H54 (cell line): ENCODE measurements around the gene ANGPTL4.

Source experiments
- DNase-seq: peaks from one replicate; pipeline ENCODE4 v3.0.0; 2011; ENCODE audit warnings: low spot score, mixed read lengths; ENCODE audit not compliant: insufficient read length
- FAIRE-seq: peaks from 3 replicates; lab custom pipeline; 2011; peaks lifted over from hg19 to GRCh38; lab: Jason Lieb, UNC
- POLR2A ChIP-seq: IDR thresholded peaks from 2 replicates; pipeline ENCODE4 v1.6.1; 2011; ENCODE audit warnings: low read depth, mild to moderate bottlenecking, low read length

ANGPTL4 gene

DNA sequence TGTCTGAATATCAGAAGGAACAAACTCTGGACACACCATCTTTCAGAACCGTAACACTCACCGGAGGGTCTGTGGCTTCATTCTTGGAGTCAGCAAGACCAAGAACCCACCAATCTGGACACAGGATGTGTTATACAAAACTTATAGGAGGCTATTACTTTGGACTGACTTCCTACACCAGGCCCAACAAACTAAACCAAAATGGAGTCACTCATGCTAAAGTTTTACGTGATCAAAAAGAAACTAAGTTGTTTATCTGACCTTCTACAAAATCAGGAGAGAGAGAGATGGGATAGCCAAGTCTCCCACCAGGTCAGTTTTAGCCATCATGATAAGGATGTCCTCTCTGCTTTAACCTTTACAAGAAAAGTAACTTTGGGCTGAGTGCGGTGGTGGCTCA lies 23.0 kb downstream of the ANGPTL4 start:
- no peak for TF ChIP-seq POLR2A
- DNase-seq (no peak), FAIRE-seq (no peak)

DNA sequence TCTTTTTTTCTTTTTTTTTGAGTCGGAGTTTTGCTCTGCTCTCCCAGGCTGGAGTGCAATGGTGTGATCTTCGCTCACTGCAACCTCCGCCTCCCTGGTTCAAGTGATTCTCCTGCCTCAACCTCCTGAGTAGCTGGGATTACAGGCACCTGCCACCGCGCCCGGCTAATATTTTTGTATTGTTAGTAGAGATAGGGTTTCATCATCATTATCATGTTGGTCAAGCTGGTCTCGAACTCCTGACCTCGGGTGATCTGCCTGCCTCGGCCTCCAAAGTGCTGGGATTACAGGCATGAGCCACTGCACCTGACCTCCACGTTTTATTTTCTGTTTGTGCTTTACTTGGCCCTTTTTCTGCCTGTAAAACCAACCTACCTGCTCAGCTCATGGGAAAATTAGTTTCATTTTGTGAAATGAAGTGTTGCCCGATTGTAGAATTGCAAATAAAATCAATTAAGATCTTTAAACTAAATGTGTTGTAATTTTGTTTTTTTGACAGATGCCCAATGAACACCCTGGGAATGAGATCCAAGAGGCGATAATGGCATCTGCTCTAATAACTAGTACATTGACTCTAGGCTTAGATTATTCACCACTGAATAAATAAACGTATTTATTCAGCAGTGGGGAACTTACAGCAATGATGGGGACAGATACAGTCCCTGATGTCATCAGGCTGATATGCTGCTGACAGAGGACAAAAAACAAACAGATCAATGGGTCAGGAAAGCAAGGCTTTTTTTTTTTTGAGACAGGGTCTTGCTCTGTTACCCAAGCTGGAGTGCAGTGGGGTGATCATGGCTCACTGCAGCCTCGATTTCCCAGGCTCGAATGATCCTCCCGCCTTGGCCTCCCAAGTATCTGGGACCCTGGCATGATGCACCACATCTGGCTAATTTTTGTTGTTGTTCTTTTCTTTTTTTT lies 24.0 kb downstream of the ANGPTL4 start:
- no peak for DNase-seq
- TF ChIP-seq POLR2A = no peak
- FAIRE-seq = no peak

DNA sequence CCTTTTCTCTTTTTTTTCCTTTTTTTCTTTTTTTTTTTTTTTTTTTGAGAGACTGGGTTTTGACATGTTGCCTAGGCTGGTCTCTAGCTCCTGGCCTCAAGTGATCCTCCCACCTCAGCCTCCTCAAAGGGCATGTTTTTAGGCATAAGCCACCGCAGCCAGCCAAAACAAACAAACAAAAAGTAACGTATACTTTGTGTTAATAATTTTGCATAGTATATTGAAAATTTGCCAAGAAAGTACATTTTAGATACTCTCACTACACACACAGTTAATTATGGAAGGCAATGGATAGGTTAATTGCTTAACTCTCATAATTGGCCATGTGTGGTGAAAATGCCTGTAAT lies 24.6 kb downstream of the ANGPTL4 start:
- no peak for FAIRE-seq
- no peak for TF ChIP-seq POLR2A
- DNase-seq = no peak

DNA sequence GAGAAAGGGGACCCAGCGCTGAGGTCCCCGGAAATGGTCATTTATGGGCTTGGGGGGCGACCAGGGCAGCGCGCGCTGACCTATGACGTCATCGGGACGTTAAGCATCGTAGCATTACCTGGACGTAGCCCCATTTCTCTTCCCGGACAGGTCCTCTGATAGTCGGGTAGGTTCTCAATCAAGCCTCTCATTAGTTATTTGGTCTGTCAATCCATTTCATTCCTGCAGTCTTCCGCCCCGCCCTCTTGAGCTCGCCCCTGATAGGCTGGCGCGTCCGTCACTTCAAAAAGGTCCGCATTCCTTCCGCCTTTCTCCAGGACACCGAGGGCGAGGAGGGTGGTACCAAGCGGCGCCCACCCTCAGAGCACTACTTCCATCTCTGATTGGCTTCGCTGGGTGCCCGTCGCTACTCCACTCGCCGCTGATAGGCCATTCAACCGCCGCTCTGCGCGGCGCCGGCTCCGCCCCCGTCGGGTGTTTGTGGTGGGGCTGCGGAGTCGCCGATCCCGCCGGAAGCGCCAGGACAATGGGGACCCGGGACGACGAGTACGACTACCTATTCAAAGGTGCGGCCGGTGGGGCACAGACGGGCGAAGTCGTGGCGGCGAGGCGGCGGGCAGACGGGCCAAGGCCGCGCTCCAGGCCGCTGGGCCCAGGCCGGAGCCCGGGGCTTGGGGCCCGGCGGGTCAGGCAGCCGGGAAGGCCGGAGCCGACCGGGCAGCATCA lies 26.1 kb downstream of the ANGPTL4 start, which contains the start of gene RAB11B:
RAB11B (plus strand) TSS at position 470 of the 726 bp plus-strand sequence; CDS start at position 527, 57 bp downstream.
- DNase-seq (peak; percentile 96), FAIRE-seq (peak; percentile 75)
- TF ChIP-seq POLR2A = peak; percentile 55

DNA sequence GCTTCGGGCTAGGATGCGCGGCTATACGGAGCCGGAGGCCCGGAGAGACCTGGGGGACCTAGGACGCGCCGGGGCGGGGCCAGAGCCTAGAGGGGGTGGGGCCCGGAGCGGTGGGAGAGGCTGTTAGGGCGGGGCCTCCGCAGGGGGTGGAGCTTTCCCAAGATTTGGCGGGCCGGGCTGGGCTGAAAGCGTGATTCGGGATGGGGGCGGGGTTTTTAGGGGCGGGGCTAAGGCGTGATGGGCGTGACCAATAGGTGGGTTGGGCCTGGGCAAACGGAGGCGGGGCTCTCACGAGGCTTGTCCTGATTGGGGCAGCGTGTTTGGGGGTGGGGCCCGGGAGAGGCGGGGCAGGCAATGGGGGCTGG lies 26.6 kb downstream of the ANGPTL4 start:
- no peak; the same call in 1 of the 2 replicates for TF ChIP-seq POLR2A
- peak; percentile 75 for DNase-seq
- no peak for FAIRE-seq

DNA sequence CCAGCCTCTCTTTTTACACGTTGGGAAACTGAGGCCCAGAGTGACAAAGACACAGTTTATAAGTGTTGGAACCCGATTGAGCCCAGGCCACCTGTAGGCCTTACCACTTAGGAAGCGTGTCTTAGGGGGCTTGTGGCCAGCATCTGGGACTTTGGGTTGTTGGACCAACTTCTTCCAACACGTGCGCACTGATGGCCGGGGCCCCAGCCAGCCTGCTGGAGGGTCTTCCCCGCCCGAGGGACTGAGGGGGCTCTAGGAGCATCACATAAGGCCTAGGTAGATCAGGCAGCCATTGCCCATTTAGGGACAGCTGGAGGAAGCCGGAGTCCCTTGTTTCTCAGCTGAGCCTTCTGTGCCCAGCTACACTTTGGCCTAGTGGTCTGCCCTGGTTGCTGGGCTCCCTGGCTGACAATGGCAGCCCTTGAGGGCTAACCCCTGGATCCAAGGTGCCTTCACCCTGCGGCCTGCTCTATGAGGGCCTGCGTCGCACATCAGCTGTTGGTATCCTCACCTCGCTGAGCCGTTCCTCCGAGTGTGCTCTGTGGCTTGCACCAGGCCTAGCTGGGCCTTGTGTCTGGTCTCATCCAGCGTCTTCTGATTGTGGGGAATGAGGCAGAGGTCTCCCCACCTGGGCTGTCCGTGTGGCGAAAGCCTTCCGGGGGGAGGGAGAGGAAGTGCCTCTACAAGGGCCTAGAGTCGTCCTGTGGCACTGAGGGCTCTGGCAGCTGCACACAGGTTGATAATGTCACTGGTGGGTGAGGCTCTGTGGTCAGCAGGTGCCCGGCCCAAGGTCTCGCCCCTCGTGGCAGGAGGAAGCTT lies 27.5 kb downstream of the ANGPTL4 start:
- TF ChIP-seq POLR2A = no peak
- FAIRE-seq (no peak), DNase-seq (no peak)

DNA sequence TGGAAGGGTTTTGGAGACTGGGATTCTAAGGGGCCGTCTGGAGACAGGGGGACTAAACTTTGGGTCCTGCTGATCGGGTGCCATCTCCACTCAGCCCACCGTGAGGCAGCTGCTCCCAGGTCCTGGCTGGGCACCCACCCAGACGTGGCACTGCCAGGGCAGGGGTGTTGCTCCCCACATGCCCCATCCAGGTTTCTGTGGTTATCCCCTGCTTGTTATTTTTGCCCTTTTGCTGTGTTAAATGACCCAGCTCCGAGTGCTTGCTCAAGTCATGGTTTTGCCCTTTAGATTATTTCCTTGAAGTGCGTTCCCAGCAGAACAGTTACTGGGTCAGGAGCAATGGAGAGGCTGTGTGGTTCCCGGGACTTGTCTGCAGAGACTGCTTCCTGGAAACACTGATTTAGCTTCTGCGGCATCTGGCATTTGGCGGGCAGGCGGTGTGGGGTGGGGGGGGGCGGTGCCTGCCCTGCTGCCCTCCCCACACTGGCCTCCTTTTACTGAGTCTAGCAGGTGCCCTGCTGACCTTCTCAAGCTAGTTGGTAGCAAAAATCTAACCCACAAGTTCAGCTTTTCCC lies 28.1 kb downstream of the ANGPTL4 start:
- no peak for TF ChIP-seq POLR2A
- no peak for FAIRE-seq
- no peak for DNase-seq

DNA sequence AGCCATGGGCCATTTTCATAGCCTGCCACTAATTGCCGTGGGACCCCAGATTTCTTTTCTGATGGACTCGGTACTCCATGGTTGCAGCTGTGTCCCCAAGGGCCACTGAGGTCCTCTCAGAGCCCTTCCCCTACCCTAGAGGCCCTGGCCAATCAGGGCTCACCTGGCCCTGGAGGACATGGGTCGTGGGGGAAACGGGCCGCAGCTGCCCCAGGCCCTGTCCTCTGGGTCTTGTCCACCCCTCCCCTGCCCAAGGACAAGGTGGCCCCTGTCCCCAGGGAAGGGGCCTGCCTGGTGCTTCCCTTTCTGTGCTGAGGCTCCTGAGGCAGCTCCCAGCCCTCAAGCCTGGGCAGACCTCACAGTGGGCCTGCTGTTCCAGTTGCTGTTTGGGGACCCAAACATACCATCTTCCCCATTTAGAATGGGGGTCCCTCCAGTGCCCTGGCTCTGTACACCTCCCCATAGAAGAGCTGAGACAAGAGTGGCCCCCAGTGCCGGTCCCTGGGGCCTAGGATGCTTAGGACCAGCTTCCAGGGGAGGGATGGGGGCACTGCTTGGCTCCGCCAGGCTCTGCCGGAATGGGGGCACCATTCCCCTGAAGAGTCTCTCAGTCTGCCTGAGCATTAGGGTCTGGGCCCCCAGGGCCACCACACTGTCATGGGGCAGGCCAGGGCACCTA lies 29.4 kb downstream of the ANGPTL4 start:
- DNase-seq (no peak), FAIRE-seq (no peak)
- no peak for TF ChIP-seq POLR2A

DNA sequence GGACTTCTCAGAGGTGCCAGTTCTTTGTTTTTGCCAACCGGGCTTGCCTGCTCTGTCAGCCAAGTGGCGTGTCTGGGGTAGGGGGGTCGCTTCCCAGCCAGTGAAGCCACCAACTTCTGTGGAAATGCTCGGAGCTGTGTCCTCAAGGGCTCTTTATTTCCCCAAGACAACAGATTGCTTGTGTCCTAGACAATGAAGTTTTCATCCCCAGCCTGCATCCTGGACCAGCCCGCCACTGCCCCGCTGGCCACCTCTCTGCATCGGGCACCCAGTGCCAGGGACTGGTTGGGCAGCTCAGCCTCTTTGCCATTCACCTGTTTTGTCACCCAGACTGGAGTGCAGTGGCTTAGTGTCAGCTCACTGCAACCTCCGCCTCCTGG lies 29.9 kb downstream of the ANGPTL4 start:
- FAIRE-seq (no peak), DNase-seq (no peak)
- TF ChIP-seq POLR2A = no peak

DNA sequence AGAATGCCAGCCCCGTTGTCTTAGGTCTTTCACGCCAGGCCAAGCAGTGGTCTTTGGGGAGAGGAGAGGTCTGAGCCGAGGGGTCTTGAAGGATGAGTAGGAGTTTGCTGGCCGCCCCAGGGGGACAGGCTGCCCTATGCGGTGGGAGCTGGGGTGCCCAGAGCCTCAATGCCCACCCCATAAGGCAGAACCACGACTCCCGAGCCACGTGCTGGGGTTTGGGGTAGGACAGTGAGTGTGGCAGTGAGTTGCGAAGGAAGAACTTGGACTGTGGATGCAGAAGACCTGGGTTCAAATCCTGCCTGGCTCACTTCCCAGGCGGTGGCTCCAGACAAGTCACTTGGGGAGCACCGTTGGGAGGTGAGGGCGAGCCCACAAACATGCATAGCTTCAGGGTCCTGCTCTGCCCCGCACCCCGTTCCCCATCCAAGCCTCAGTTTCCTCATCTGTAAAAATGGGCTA lies 31.7 kb downstream of the ANGPTL4 start:
- no peak for FAIRE-seq
- no peak for TF ChIP-seq POLR2A
- DNase-seq = no peak

DNA sequence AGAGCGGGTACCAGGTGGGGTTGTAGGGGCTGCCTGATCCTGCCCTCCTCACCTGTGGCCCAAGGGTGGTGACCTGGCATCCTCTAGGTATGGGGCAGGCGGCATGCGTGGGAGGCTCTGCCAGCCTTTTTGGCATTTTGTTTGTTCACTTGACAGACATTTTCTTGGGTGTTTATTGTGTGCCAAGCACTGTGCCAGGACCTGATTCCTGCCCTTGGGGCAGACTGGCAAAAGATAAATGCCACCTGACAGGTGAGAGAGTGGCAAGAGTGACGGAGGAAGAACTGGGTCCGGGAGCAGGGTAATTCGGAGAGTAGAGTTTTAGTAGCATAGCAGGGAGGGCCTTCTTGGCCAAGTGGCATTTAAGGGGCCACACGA lies 32.2 kb downstream of the ANGPTL4 start:
- TF ChIP-seq POLR2A = no peak
- no peak for DNase-seq
- FAIRE-seq = no peak

DNA sequence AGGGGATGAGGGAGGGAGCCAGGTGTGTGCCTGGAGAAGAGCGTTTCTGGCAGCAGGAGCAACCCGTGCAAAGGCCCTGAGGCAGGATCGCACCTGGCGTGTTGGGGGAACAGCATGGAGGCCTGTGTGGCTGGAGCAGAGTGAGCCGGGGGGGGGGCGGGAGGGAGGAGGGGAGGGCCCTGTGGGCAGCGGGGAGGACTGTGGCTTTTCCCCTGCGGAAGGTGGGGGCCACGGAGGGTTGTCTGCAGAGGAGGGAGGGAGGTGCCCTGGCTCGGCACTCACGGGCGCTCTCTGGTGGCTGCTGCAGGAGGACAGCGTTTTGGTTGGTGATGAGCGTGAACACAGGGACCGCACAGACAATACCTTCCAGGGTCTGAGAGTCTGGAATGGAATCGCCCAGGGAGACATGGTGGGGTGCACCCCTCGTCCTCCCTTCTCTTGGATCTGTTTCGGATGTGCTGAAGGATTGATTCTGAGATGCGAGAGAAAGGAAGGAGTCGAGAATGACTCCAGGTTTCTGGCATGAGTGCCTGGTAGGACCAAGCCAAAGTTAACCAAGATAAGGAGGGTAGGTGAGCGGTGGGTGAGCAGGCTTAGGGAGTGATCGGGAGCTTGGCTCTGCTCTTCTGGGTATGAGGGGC lies 32.7 kb downstream of the ANGPTL4 start:
- no peak for FAIRE-seq
- peak; percentile 56 for DNase-seq

More for the DNA sequence above, 32.7 kb downstream of the ANGPTL4 start:
- no peak for TF ChIP-seq POLR2A
